H1 (cell line): ENCODE results near the gene HNRNPM. TPM values are rescaled to one million over a fixed set of nuclear protein-coding genes. Genes with fewer than 3 reads are reported as not detected.

Experiments
- ATF2 ChIP-seq: IDR thresholded peaks from 2 replicates; pipeline ENCODE4 v1.6.1; 2012; ENCODE audit warnings: low read length, inconsistent platforms
- BCL11A ChIP-seq, 2 experiments: IDR thresholded peaks; one replicate each; pipeline ENCODE4 v1.6.1; 2011; ENCODE audit warnings: low read depth in 2 of 2, low read length in 2 of 2, mild to moderate bottlenecking in 2 of 2
- EZH2 ChIP-seq: fragments of 200-600 bp; sonication (generic); IDR thresholded peaks from 2 replicates; pipeline ENCODE4 v1.7.1; 2012; ENCODE audit warnings: low read depth, mild to moderate bottlenecking, moderate library complexity, low read length, inconsistent platforms; ENCODE audit not compliant: severe bottlenecking
- RAD21 ChIP-seq, 2 experiments: IDR thresholded peaks in 1 of 2; conservative IDR thresholded peaks in 1 of 2; 2 replicates each; pipeline ENCODE4 v1.6.1; 2011; ENCODE audit warnings: low read depth in 2 of 2, low read length in 2 of 2, improper control_type of control experiment in 1 of 2, inconsistent platforms in 1 of 2, mild to moderate bottlenecking in 1 of 2, moderate library complexity in 1 of 2
- SIRT6 ChIP-seq: IDR thresholded peaks from one replicate; pipeline ENCODE4 v1.7.1; 2012; ENCODE audit warnings: low read length, inconsistent platforms
- SIX5 ChIP-seq: IDR thresholded peaks from 2 replicates; pipeline ENCODE4 v1.6.1; 2011; ENCODE audit warnings: mild to moderate bottlenecking, low read depth, low read length
- polyA plus RNA-seq, 7 experiments: library from polyadenylated mRNA; depleted of rRNA in 3 of 7; stranded (reverse) in 5 of 7; unstranded in 2 of 7; fragments of >200 nt in 5 of 7; fragments of 200-250 nt in 2 of 7; gene quantifications; 1 replicate in 5 of 7; 2 replicates in 1 of 7; 4 replicates in 1 of 7; pipeline versions ENCODE4 v1.2.1 to v1.2.3, GENCODE V29; 2011 to 2013; ENCODE audit warnings: missing spikeins in 2 of 7, mixed read lengths in 2 of 7
- total RNA-seq: library from RNA; stranded (reverse); fragmentation: NEBNext Ultra II Directional; extraction: Animal tissue kit (Norgen Biotek cat#: 25700); gene quantifications from 2 replicates; pipeline ENCODE4 v1.2.1, GENCODE V29; 2021

The HNRNPM gene
- total and polyA plus RNA-seq, 2 of the 8 experiments (the other 6 are each of a cell fraction or from before 2014, with no cell fraction given) = 375 to 474 TPM

GRCh38 chr19:8446061-8446709 lies 1.4 kb downstream of the HNRNPM start (continued):
- TF ChIP-seq BCL11A (IDR thresholded peaks at IDR 0.05; ENCODE audit: low read depth in 2 of 2, low read length in 2 of 2) = no peak
- no peak for TF ChIP-seq EZH2
- TF ChIP-seq ATF2 = no peak
- no peak for TF ChIP-seq SIRT6
- no peak for TF ChIP-seq RAD21 (IDR thresholded peaks at IDR 0.05 in 1 of 2, conservative IDR thresholded peaks at IDR 0.05 in 1 of 2; ENCODE audit: low read depth in 2 of 2, low read length in 2 of 2)
- no peak for TF ChIP-seq SIX5
- TF ChIP-seq, all 59 proteins: peak for 0
